HG03575 (cell line): ENCODE results near the gene LMOD1.
"Not testable (repeated sequence)": the region's sequence is repeated elsewhere in the genome, so short reads cannot be mapped to it uniquely, and the experiment has no call there.

ENCODE experiments used
- ATAC-seq: cut with Tn5 transposase; IDR thresholded peaks from one replicate; pipeline ENCODE4 v1.9.1; 2021; ENCODE audit not compliant: unreplicated experiment, insufficient number of reproducible peaks, low FRiP score; ENCODE audit errors: extremely low read depth

LMOD1 gene

GRCh38 chr1:201946224-201946908 is at the start of gene LMOD1:
Gene LMOD1, minus strand, starts transcription at chr1:201946548. Its CDS starts 208 bp downstream, at chr1:201946340.
- ATAC-seq = no peak

- no peak for ATAC-seq
Observed at GRCh38 chr1:201990427-201990826, 44.1 kb upstream of the LMOD1 start.

- ATAC-seq = no peak
Observed at GRCh38 chr1:201989354-201990128, 43.2 kb upstream of the LMOD1 start.

- ATAC-seq = no peak
Observed at GRCh38 chr1:201988601-201989000, 42.3 kb upstream of the LMOD1 start.

GRCh38 chr1:201985355-201985754 is 39.0 kb upstream of the LMOD1 start:
- ATAC-seq = no peak

GRCh38 chr1:201984446-201984845 is 38.1 kb upstream of the LMOD1 start:
- ATAC-seq = no peak

GRCh38 chr1:201983380-201983805 is 37.0 kb upstream of the LMOD1 start:
- ATAC-seq = no peak

GRCh38 chr1:201982623-201983379 is 36.5 kb upstream of the LMOD1 start, which contains the start of gene RNPEP:
Gene RNPEP, plus strand, starts transcription at chr1:201982648. Its CDS starts 19 bp downstream, at chr1:201982667.
- no peak for ATAC-seq

- no peak for ATAC-seq
Observed at GRCh38 chr1:201982082-201982622, 35.8 kb upstream of the LMOD1 start.

GRCh38 chr1:201970334-201971159 is 24.2 kb upstream of the LMOD1 start:
- ATAC-seq = no peak

GRCh38 chr1:201968202-201968925 is 22.0 kb upstream of the LMOD1 start:
- no peak for ATAC-seq

GRCh38 chr1:201966171-201966570 is 19.8 kb upstream of the LMOD1 start:
- no peak for ATAC-seq

GRCh38 chr1:201964261-201964660 is 17.9 kb upstream of the LMOD1 start:
- no peak for ATAC-seq

GRCh38 chr1:201962382-201962781 is 16.0 kb upstream of the LMOD1 start:
- ATAC-seq = not testable (repeated sequence)

GRCh38 chr1:201958348-201958747 is 12.0 kb upstream of the LMOD1 start:
- ATAC-seq = no peak

GRCh38 chr1:201955729-201956143 is 9.4 kb upstream of the LMOD1 start:
- ATAC-seq = no peak

GRCh38 chr1:201955009-201955728 is 8.8 kb upstream of the LMOD1 start, which contains the start of gene TIMM17A:
Gene TIMM17A, plus strand, starts transcription at chr1:201955503. Its CDS starts 24 bp downstream, at chr1:201955527.
- peak; percentile 86 for ATAC-seq
